DMS 273 treated with DMSO at 0.1 percent for 48 hours (cell line): ENCODE measurements around the gene POU2AF3.
"Not testable (repeated sequence)": the region's sequence is repeated elsewhere in the genome, so short reads cannot be mapped to it uniquely, and the experiment has no call there.

ENCODE experiments used
- DNase-seq: peaks from one replicate; lab custom pipeline; 2025; lab: John Stamatoyannopoulos, UW

Gene POU2AF3

DNA sequence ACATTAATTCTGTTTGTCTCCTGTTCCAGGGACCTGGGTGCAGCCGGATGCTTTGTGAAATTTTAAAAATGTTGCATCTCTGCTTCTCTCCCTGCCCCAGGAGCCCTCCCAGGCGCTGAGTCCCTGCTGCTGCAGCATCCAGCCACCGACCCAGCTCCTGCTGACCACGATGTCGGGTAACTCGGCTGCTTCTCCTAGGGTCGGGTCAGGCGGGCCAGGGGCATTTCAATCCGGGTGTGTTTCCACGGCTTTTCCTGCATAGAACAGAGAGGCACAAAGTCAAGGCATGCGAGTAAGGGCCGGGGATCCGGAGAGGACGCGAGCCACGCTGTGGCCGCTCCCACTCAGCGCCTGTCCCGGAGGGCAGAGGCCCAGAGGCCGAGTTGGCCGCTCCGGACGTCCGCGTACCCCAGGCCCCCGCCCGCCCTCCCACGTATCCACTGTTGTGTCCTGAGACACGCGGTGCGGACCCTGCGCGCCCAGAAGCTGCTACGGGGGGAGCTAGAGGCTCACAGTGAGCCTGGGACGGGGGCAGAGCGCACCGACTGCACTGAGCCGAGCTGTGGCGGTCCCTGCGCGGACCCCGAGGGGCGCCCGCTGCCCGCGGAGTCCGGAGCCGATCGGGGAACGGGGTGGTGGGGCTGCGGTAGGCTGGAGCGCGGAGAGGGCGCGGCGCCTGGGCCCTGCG is at the start of gene POU2AF3:
Gene POU2AF3 (plus strand): TSS at position 134 of the 688 bp plus-strand sequence. CDS start 36 bp downstream, at position 170.
- no peak for DNase-seq

GRCh38 chr11:111250936-111251335 is 47.4 kb upstream of the POU2AF3 start:
- DNase-seq = no peak

DNA sequence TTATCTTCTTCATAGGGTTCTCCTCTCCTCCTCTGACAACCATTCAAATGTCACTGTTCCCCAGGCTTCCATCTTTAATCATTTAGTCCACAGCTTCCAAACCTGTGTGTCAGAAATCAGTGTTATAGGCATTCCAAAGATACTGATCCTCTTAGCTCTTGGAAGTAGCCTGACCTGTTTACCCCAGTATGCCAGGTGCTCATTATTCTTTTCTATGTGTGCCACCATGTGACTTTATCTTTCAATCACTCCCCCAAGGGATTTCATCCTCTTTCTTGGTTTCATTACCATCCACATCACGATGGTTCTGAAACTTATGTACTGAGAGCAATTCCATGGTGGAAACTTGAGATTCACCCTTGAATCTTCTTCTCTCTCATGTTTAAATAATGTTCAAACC is 45.2 kb upstream of the POU2AF3 start:
- no peak for DNase-seq

DNA sequence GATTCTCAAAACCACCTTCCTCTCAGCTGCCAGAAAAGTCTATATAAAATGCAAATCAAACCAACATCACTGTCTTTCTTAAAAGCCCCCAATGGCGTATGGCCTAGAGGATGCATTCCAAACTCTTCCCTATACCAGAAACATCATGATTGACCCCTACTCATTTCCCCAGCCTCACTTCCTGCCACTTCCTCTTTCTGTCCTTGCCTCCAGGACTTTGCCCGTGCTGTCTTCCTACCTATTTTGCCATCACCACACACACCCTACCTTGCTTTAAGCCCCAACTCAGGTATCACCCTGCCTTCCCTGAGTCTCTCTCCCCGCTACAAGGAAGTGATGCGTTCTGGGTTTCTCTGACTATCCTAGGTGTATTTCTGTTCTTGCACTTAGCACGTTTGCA is 44.7 kb upstream of the POU2AF3 start:
- DNase-seq = no peak

DNA sequence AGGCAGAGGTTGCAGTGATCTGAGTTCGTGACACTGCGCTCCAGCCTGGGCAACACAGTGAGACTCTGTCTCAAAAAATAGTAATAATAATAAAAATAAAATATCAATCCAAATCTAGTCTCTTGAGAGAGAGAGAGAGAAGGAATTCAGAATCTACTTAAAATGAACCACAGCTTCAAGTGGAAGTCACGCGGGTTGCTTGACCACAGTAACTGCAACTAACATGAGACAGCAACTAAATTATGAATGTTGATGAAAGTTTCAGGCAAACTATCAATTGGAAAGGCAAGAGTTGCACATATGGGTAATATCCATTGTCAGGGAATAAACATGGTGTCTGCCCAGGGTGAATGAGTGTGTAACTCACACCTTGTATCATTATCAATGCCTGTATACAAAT is 40.3 kb upstream of the POU2AF3 start:
- DNase-seq = no peak

GRCh38 chr11:111259896-111260295 is 38.5 kb upstream of the POU2AF3 start:
- DNase-seq = no peak

GRCh38 chr11:111260811-111261210 is 37.5 kb upstream of the POU2AF3 start:
- DNase-seq = no peak

DNA sequence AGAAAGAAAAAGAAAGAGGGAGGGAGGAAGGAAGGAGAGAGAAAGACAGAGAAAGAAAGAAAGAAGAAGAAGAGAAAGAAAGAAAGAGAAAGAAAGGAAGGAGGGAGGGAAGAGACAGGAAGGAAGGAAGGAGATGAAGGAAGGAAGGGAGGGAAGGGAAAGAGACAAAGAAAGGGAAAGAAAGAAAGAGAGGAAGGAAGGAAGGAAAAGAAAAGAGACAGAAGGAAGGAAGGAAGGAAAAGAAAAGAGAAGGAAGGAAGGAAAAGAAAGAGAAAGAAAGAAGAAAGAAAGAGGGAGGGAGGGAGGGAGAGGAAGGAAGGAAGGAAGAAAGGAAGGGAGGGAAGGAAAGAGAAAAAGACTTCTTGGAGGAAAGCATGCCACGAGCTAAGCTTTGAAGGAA is 33.7 kb upstream of the POU2AF3 start:
- DNase-seq = no peak

- peak; percentile 25 for DNase-seq
Measured at GRCh38 chr11:111265421-111265820, 32.9 kb upstream of the POU2AF3 start.

GRCh38 chr11:111268303-111268702 is 30.0 kb upstream of the POU2AF3 start:
- not testable (repeated sequence) for DNase-seq

GRCh38 chr11:111269146-111269868 is 29.0 kb upstream of the POU2AF3 start:
- DNase-seq = no peak

DNA sequence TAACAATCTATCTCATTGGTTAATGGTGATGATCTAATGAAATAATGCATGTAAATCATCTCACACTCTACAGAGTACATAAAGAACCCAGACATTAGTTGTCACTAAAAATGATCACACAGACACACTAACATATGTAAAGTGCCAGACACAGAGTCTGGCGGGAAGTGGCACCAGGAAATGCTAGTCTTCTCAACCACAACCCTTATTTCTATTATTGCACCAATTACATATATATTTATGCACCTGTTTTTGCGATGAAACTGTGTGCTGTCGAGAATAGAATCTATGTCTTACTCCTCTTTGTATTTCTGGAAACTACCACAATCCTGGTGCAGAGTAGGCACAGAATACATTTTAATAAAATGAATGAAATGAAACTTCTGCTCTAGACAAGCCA is 25.9 kb upstream of the POU2AF3 start:
- no peak for DNase-seq

- DNase-seq = no peak
Measured at GRCh38 chr11:111282562-111283075, 15.7 kb upstream of the POU2AF3 start.

- no peak for DNase-seq
Measured at GRCh38 chr11:111283945-111284481, 14.3 kb upstream of the POU2AF3 start.

DNA sequence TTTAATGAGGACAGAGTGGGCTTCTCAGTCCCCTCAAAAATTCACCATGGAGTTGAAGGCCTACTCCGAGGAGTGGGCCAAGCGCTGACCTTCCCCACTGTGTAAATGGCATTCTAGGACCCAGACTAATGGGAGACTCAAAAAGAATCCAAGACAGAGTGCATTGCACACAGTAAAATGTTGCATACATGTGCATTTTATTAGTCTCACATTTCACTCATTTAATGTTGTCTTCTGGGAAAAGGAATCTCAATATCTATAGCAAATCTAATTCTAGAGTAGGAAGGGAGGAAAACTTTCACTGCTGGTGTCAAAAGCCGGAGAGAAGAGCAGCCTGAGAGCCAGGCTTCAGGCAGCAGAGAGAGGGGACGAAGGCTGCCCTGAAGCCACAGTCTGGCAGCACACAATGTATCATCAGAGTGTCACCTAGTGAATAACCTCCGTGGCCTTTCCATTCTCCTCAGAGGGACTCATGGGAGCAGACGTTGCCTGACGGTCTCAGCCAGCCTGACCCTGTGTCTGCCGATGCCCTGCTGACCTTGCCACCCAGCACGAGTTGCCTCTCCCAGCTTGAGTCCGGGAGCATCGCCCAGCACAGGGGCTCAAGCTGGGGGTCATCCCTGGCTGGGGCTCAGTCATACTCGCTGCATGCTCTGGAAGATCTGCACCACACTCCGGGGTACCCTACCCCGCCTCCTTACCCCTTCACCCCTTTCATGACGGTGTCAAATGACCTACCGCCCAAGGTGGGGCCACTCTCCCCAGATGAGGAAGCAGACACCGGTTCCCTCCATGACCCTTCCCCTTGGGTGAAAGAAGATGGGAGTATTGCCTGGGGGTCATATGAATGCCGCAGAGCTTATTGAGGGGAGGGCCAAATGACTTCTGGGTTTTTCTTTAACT is 12.9 kb upstream of the POU2AF3 start:
- DNase-seq = no peak

- DNase-seq = no peak
Measured at GRCh38 chr11:111291764-111292163, 6.6 kb upstream of the POU2AF3 start.

DNA sequence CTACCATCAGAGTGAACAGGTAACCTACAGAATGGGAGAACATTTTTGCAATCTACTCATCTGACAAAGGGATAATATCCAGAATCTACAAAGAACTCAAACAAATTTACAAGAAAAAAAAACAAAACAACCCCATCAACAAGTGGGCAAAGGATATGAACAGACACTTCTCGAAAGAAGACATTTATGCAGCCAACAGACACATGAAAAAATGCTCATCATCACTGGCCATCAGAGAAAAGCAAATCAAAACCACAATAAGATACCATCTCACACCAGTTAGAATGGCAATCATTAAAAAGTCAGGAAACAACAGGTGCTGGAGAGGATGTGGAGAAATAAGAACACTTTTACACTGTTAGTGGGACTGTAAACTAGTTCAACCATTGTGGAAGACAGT is 5.9 kb upstream of the POU2AF3 start:
- DNase-seq = not testable (repeated sequence)

- DNase-seq = no peak
Measured at GRCh38 chr11:111296196-111296595, 2.1 kb upstream of the POU2AF3 start.

GRCh38 chr11:111297696-111298095 is 650 bp upstream of the POU2AF3 start:
- DNase-seq = no peak

- no peak for DNase-seq
Measured at GRCh38 chr11:111299101-111300026, 1.0 kb downstream of the POU2AF3 start.

DNA sequence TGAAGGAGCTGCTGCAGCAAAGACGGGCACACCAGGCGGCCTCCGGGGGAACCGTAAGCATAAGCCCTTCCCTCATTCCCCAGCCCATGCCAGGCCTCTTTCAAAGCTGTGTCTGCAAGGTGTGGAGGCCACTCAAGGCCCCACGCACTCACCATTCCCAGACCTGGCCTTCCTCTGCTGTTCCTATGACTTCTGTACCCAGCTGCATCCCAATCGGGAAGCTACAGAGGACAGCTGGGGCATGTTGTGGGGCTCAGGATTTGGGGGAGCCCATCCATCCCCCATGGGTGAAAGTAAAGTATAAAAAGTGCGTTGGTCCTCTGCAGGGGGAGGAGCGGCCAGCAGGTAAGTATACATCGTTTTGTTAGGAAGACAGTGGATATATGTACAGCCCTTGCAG is 2.2 kb downstream of the POU2AF3 start:
- DNase-seq = no peak
